ENCODE data around the gene MALT1. TPM values are rescaled to one million over a fixed set of nuclear protein-coding genes. Genes with fewer than 3 reads are reported as not detected.

The MALT1 gene
- polyA plus RNA-seq, 3 donors, result 18.3 to 24.9 (median 23.8) TPM

DNA sequence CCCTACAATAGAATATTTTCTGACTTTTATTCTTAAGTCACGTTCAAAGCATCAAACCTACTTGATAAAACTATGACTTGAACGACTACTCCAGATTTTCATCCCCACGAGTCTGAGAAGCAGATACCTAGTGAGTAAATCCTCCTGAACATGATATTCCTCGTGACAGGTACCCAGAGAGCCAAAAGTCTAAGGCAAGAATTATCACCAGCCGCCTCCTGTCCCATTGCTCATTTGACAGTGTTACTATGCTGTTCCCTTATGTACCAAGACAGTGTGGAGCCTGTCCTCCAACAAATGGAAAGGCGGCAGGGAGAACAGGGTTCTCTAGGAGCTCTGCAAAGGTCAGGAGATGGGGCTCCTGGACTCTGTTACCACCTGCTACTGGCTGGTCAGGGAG is 34.1 kb upstream of the MALT1 start:
- H3K9me3 ChIP-seq (replicated peaks in 1 of 2; ENCODE audit: control insufficient read depth in 1 of 2, insufficient read depth in 1 of 2, low read length in 2 of 2), result no peaks in the 10 kb centered on the region
- no peak overlapping the region for H3K9ac ChIP-seq (ENCODE audit: insufficient read depth, low read length, poor library complexity, severe bottlenecking)
- H3K4me1 Mint-ChIP-seq, result peaks cover 33% of the 10 kb centered on the region
- no peaks in the 10 kb centered on the region for H4K20me1 ChIP-seq (ENCODE audit: insufficient read depth, low read length)
- no peak overlapping the region for H3K27ac ChIP-seq (ENCODE audit: low read depth in 1 of 2, low read length in 2 of 2)
- no peak overlapping the region for H2AFZ ChIP-seq (ENCODE audit: insufficient read depth, low read depth, low read length, poor library complexity, severe bottlenecking)
- DNase-seq, result no peak
- intact Hi-C loops (cut with micrococcal nuclease), result no loop called here
- H3K4me2 ChIP-seq (replicated peaks; ENCODE audit: extremely low read depth, low read length, poor library complexity, severe bottlenecking), result no peak overlapping the region
- H3K4me1 ChIP-seq (ENCODE audit: control insufficient read depth in 1 of 2, insufficient read depth in 2 of 2, low read length in 2 of 2), result peaks cover 34 to 37% of the 10 kb centered on the region in 2 donors
- TF ChIP-seq, protein P1, sequence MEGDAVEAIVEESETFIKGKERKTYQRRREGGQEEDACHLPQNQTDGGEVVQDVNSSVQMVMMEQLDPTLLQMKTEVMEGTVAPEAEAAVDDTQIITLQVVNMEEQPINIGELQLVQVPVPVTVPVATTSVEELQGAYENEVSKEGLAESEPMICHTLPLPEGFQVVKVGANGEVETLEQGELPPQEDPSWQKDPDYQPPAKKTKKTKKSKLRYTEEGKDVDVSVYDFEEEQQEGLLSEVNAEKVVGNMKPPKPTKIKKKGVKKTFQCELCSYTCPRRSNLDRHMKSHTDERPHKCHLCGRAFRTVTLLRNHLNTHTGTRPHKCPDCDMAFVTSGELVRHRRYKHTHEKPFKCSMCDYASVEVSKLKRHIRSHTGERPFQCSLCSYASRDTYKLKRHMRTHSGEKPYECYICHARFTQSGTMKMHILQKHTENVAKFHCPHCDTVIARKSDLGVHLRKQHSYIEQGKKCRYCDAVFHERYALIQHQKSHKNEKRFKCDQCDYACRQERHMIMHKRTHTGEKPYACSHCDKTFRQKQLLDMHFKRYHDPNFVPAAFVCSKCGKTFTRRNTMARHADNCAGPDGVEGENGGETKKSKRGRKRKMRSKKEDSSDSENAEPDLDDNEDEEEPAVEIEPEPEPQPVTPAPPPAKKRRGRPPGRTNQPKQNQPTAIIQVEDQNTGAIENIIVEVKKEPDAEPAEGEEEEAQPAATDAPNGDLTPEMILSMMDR (IDR thresholded peaks at IDR 0.05), result no peak
- 97% methylated on average over 5 of the region's 6 CpGs for WGBS (ENCODE audit: insufficient coverage)
- H3K27ac Mint-ChIP-seq, result no peak overlapping the region
- no peak overlapping the region for H3K4me3 Mint-ChIP-seq
- H3K27me3 Mint-ChIP-seq (ENCODE audit: low read depth in 3 of 3), result peaks cover 0 to 3% (median 0%) of the 10 kb centered on the region in 3 donors
- no peaks in the 10 kb centered on the region for H3K27me3 ChIP-seq (ENCODE audit: control insufficient read depth in 2 of 2, insufficient read depth in 2 of 2, low read length in 2 of 2)
- no peaks in the 10 kb centered on the region for H3K79me2 ChIP-seq (ENCODE audit: insufficient read depth, low read length)
- H3K36me3 ChIP-seq (replicated peaks in 1 of 2; ENCODE audit: control insufficient read depth in 1 of 2, insufficient read depth in 2 of 2, low read length in 2 of 2), result no peaks in the 10 kb centered on the region
- peaks cover 0 to 2% of the 10 kb centered on the region in 2 donors for H3K36me3 Mint-ChIP-seq
- no peak overlapping the region for H3K4me3 ChIP-seq (replicated peaks in 1 of 3; ENCODE audit: low read depth in 2 of 3, low read length in 3 of 3)
- no peaks in the 10 kb centered on the region for H3K9me3 Mint-ChIP-seq

DNA sequence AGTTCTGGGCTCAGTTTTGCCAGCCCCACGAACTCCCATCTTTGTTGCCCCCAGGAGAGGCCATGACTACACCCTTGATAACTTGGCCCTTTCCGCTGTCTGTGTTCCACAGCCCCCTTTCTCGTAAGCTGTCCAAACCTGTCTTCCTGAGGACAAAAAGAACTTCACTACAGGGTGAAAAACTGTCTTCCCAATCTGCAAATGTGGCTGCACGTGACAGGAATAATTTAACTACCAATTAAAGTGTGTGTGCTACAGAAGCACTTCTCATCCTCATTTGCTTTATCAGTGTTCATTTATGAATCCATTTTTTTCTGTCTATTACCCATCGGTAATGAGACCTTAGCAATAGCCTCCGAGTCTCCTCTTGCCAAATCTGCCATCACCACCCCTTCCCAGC is 33.3 kb upstream of the MALT1 start:
- Histone ChIP-seq H4K20me1 (ENCODE audit: insufficient read depth, low read length) (no peaks in the 10 kb centered on the region), H3K4me3 (replicated peaks in 1 of 3; ENCODE audit: low read depth in 2 of 3, low read length in 3 of 3) (no peak overlapping the region), H3K4me2 (replicated peaks; ENCODE audit: extremely low read depth, low read length, poor library complexity, severe bottlenecking) (peak overlapping the region; percentile 6), H3K9ac (ENCODE audit: insufficient read depth, low read length, poor library complexity, severe bottlenecking) (no peak overlapping the region), H3K27ac (ENCODE audit: low read depth in 1 of 2, low read length in 2 of 2) (no peak overlapping the region), H3K36me3 (replicated peaks in 1 of 2; ENCODE audit: control insufficient read depth in 1 of 2, insufficient read depth in 2 of 2, low read length in 2 of 2) (no peaks in the 10 kb centered on the region), H3K27me3 (ENCODE audit: control insufficient read depth in 2 of 2, insufficient read depth in 2 of 2, low read length in 2 of 2) (no peaks in the 10 kb centered on the region), H2AFZ (ENCODE audit: insufficient read depth, low read depth, low read length, poor library complexity, severe bottlenecking) (no peak overlapping the region), H3K4me1 (ENCODE audit: control insufficient read depth in 1 of 2, insufficient read depth in 2 of 2, low read length in 2 of 2) (peaks cover 34 to 37% of the 10 kb centered on the region in 2 donors), H3K79me2 (ENCODE audit: insufficient read depth, low read length) (no peaks in the 10 kb centered on the region), H3K9me3 (replicated peaks in 1 of 2; ENCODE audit: control insufficient read depth in 1 of 2, insufficient read depth in 1 of 2, low read length in 2 of 2) (no peaks in the 10 kb centered on the region)
- H3K9me3 Mint-ChIP-seq, result no peaks in the 10 kb centered on the region
- peak overlapping the region in 3 of 7 donors; percentile 0 to 72 (median 55) for H3K27ac Mint-ChIP-seq
- peaks cover 33% of the 10 kb centered on the region for H3K4me1 Mint-ChIP-seq
- peaks cover 0 to 3% (median 0%) of the 10 kb centered on the region in 3 donors for H3K27me3 Mint-ChIP-seq (ENCODE audit: low read depth in 3 of 3)
- TF ChIP-seq, protein P1 (IDR thresholded peaks at IDR 0.05), result no peak
- DNase-seq, result no peak
- intact Hi-C loops (cut with micrococcal nuclease), result no loop called here
- peaks cover 0 to 2% of the 10 kb centered on the region in 2 donors for H3K36me3 Mint-ChIP-seq
- peak overlapping the region in 1 of 2 donors; percentile 46 for H3K4me3 Mint-ChIP-seq
- WGBS (ENCODE audit: insufficient coverage), result 83% methylated on average over 6 of the region's 6 CpGs

All from CD14-positive monocyte (primary cell).